Measurements from ENCODE around the gene MYO9B. TPM values are rescaled to one million over a fixed set of nuclear protein-coding genes. Genes with fewer than 3 reads are reported as not detected.

Gene MYO9B, protein sequence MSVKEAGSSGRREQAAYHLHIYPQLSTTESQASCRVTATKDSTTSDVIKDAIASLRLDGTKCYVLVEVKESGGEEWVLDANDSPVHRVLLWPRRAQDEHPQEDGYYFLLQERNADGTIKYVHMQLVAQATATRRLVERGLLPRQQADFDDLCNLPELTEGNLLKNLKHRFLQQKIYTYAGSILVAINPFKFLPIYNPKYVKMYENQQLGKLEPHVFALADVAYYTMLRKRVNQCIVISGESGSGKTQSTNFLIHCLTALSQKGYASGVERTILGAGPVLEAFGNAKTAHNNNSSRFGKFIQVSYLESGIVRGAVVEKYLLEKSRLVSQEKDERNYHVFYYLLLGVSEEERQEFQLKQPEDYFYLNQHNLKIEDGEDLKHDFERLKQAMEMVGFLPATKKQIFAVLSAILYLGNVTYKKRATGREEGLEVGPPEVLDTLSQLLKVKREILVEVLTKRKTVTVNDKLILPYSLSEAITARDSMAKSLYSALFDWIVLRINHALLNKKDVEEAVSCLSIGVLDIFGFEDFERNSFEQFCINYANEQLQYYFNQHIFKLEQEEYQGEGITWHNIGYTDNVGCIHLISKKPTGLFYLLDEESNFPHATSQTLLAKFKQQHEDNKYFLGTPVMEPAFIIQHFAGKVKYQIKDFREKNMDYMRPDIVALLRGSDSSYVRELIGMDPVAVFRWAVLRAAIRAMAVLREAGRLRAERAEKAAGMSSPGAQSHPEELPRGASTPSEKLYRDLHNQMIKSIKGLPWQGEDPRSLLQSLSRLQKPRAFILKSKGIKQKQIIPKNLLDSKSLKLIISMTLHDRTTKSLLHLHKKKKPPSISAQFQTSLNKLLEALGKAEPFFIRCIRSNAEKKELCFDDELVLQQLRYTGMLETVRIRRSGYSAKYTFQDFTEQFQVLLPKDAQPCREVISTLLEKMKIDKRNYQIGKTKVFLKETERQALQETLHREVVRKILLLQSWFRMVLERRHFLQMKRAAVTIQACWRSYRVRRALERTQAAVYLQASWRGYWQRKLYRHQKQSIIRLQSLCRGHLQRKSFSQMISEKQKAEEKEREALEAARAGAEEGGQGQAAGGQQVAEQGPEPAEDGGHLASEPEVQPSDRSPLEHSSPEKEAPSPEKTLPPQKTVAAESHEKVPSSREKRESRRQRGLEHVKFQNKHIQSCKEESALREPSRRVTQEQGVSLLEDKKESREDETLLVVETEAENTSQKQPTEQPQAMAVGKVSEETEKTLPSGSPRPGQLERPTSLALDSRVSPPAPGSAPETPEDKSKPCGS (N-terminal part only)
- total RNA-seq = 100 to 1,000 TPM; 100 to 104 TPM

- H3K4me3 Mint-ChIP-seq = peak within 1 kb of the TSS; percentile 99
- POLR2A ChIA-PET = interaction anchor here (0.9 to 1.6 kb wide), 5 partner anchors 51 to 184 kb away, joined by 4 to 7 read pairs (median 4); partner anchors contain the start of genes OCEL1 and USE1
These were observed at the start of gene MYO9B, which contains the start of gene HAUS8 for GRCh38 chr19:17075035-17075863. Gene MYO9B (plus strand): TSS chr19:17075777. CDS start chr19:17101718, 25,941 bp downstream. Gene HAUS8 (minus strand): TSS chr19:17075452. CDS start chr19:17075422, 30 bp downstream.

GRCh38 chr19:17025991-17026658 is 49.5 kb upstream of the MYO9B start:
- ChIA-PET POLR2A (no interaction called here), CTCF (no interaction called here)
- no peak overlapping the region for H3K27ac Mint-ChIP-seq
- intact Hi-C loops (cut with micrococcal nuclease) = no loop called here
- no peak for DNase-seq
- H3K36me3 Mint-ChIP-seq = peaks cover 9% of the 10 kb centered on the region
- H3K4me1 Mint-ChIP-seq (ENCODE audit: low read depth) = peaks cover 6% of the 10 kb centered on the region
- H3K27me3 Mint-ChIP-seq = peaks cover 42% of the 10 kb centered on the region
- H3K9me3 Mint-ChIP-seq = peaks cover 18% of the 10 kb centered on the region
- peak overlapping the region; percentile 31 for H3K4me3 Mint-ChIP-seq

More at GRCh38 chr19:17075035-17075863, at the start of gene MYO9B, which contains the start of gene HAUS8:
- Mint-ChIP-seq H3K27ac (peak within 1 kb of the TSS; percentile 99), H3K4me1 (ENCODE audit: low read depth) (peaks cover 48% of the 10 kb centered on the region), H3K9me3 (no peaks in the 10 kb centered on the region), H3K27me3 (no peaks in the 10 kb centered on the region), H3K36me3 (peaks cover 30% of the 10 kb centered on the region)
- CTCF ChIA-PET = interaction anchor here (1.1 to 2.0 kb wide), 2 partner anchors 109 to 160 kb away, joined by 5 to 7 read pairs; no protein-coding TSS in a partner anchor
- DNase-seq = peak; percentile 100
- intact Hi-C loops (cut with micrococcal nuclease) = loop anchor here (1.0 to 2.0 kb wide), 4 partner anchors 50 to 160 kb away; partner anchors contain the start of genes OCEL1 and USE1

DNA sequence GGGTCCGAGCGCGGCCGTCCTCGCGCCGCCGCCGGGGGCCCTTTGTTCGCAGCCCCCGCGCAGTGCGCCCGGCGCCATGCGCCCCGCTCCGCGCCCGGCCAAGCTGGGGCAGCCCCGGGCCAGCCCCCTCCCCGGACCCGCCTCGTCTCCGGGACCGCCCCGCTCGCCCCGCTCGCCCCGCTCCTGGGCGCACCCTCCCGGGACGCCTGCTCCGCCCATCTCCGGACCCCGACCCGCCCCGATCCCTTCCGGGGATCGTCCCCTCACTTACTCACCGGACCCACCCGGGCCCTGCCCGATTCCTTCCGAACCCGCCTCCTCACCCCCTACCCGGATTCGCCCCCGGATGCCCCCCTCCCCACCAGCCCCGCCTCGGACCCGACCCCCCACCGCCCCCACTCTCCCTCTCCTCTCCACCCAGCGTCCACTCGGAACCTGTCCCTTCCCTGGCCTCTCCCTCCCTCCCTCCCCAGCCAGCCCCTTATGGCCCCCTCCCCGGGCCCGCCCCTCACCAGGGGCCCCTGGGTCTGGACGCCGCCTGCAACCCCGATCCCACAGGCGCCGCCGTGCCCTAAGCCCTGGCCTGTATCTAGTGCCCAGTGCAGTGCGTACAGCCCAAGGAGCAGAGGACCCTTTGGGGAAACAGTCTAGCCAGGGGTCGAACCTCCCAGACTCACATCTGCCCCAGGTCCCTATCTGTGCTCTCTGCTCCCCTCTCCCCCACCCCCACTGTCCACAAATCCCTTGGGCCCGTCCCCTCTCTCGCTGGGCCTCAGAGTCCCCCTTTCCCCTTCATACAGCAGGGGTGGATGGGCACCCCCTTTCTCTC is 48.7 kb upstream of the MYO9B start, which contains the start of gene CPAMD8:
CPAMD8 (minus strand) TSS at position 105 of the 829 bp plus-strand sequence. CDS start 168 bp downstream, outside the sequence.
- DNase-seq = no peak
- H3K4me3 Mint-ChIP-seq = peak within 1 kb of the TSS; percentile 31
- no peak within 1 kb of the TSS for H3K27ac Mint-ChIP-seq
- peaks cover 6% of the 10 kb centered on the region for H3K4me1 Mint-ChIP-seq (ENCODE audit: low read depth)
- peaks cover 18% of the 10 kb centered on the region for H3K9me3 Mint-ChIP-seq
- H3K36me3 Mint-ChIP-seq = peaks cover 9% of the 10 kb centered on the region
- intact Hi-C loops (cut with micrococcal nuclease) = no loop called here
- peaks cover 42% of the 10 kb centered on the region for H3K27me3 Mint-ChIP-seq
- POLR2A ChIA-PET = no interaction called here
- CTCF ChIA-PET = no interaction called here

- Mint-ChIP-seq H3K9me3 (peaks cover 18% of the 10 kb centered on the region), H3K4me1 (ENCODE audit: low read depth) (peaks cover 6% of the 10 kb centered on the region), H3K36me3 (peaks cover 9% of the 10 kb centered on the region), H3K27me3 (peaks cover 42% of the 10 kb centered on the region), H3K4me3 (no peak overlapping the region), H3K27ac (no peak overlapping the region)
- DNase-seq = no peak
- CTCF ChIA-PET = no interaction called here
- intact Hi-C loops (cut with micrococcal nuclease) = no loop called here
- POLR2A ChIA-PET = no interaction called here
These were observed 48.0 kb upstream of the MYO9B start for GRCh38 chr19:17027535-17027975.

- intact Hi-C loops (cut with micrococcal nuclease) = no loop called here
- Mint-ChIP-seq H3K9me3 (no peaks in the 10 kb centered on the region), H3K4me1 (ENCODE audit: low read depth) (no peaks in the 10 kb centered on the region), H3K27me3 (peaks cover 21% of the 10 kb centered on the region), H3K4me3 (no peak overlapping the region), H3K27ac (no peak overlapping the region), H3K36me3 (no peaks in the 10 kb centered on the region)
- ChIA-PET POLR2A (no interaction called here), CTCF (no interaction called here)
- DNase-seq = no peak
These were observed 43.8 kb upstream of the MYO9B start for GRCh38 chr19:17031741-17032140.

DNA sequence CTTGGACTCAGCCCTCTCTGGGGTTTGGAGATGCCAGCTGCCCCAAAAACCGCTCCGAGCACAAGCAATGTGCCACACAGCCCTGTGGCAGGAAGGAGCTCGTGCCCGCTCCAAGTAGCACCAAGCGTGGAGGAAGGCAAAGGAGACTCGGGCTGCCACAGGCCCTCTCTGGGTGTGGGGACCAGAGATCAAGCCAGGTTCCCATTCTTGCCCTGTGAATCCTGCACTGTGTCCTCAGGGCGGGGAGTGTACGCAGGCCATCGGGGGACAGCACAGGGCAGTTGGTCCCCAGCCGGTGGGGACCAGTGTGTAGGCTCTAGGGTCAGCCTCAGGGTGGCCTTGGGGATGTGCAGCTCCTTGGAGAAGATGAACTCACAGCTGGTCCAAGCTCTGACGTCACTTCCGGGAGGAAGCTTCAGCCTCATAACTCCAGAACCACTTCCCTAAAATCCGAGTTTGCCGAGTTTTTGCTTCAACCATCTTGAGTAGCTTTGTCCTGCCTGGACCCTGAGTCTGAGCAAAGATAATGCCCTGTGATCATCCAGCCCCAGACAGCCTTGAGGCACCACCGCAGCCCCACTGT is 39.6 kb upstream of the MYO9B start:
- POLR2A ChIA-PET = no interaction called here
- intact Hi-C loops (cut with micrococcal nuclease) = no loop called here
- no peaks in the 10 kb centered on the region for H3K9me3 Mint-ChIP-seq
- H3K4me1 Mint-ChIP-seq (ENCODE audit: low read depth) = no peaks in the 10 kb centered on the region
- peaks cover 6% of the 10 kb centered on the region for H3K27me3 Mint-ChIP-seq
- H3K27ac Mint-ChIP-seq = no peak overlapping the region
- CTCF ChIA-PET = no interaction called here
- DNase-seq = no peak
- H3K4me3 Mint-ChIP-seq = no peak overlapping the region
- no peaks in the 10 kb centered on the region for H3K36me3 Mint-ChIP-seq

- Mint-ChIP-seq H3K27ac (no peak overlapping the region), H3K9me3 (no peaks in the 10 kb centered on the region), H3K4me1 (ENCODE audit: low read depth) (no peaks in the 10 kb centered on the region), H3K27me3 (peaks cover 6% of the 10 kb centered on the region), H3K36me3 (no peaks in the 10 kb centered on the region), H3K4me3 (no peak overlapping the region)
- intact Hi-C loops (cut with micrococcal nuclease) = no loop called here
- DNase-seq = no peak
- ChIA-PET POLR2A (no interaction called here), CTCF (no interaction called here)
These were observed 38.9 kb upstream of the MYO9B start for GRCh38 chr19:17036640-17037039.

DNA sequence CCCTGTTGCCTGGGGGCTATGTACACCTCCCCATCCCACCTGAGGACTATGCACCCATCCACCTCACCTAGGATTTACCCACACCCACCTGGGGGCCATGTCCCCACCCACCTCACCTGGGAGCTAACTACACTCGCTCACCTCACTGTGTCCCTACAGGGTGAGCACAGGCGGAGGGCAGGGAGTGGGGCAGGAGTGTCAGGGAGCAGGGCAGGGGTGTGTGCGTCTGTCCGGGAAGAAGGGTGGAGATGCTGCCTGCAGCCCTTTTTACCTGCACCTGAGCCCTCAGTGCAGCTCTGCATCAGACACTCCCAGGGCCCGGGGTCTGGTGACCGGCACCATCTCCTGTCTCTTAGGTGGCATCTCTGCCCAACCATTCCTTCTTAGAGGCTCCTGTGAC is 38.4 kb upstream of the MYO9B start:
- CTCF ChIA-PET = no interaction called here

DNA sequence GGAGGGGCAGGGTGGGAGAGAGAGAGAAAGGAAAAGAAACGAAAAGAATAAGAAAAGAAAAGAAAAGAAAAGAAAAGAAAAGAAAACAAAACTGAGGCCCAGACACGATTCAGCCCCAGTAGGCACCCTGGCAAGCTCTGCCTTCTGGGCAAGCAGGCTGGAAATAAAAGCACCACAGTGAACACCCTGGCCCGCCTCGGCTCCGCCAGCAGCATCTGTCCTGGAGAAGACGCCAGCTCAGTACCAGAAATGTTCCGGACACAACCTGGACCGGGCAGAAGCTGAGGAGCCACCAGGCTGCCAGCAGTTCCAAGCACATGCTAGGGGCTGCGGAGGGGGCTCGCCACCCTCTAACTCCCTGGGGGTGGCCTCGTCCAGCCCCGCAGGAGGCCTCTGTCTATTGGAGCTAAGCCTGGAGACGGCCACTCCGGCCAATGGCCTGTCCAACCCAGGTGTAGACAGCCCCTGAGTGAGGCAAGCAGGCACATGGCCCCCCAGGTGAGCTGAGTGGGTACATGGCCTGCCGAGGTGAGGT is 37.5 kb upstream of the MYO9B start:
- intact Hi-C loops (cut with micrococcal nuclease) = no loop called here
- DNase-seq = no peak
- H3K27me3 Mint-ChIP-seq = peaks cover 6% of the 10 kb centered on the region
- H3K9me3 Mint-ChIP-seq = no peaks in the 10 kb centered on the region
- H3K27ac Mint-ChIP-seq = no peak overlapping the region
- POLR2A ChIA-PET = no interaction called here
- H3K4me3 Mint-ChIP-seq = no peak overlapping the region
- CTCF ChIA-PET = no interaction called here
- no peaks in the 10 kb centered on the region for H3K4me1 Mint-ChIP-seq (ENCODE audit: low read depth)
- H3K36me3 Mint-ChIP-seq = no peaks in the 10 kb centered on the region

More for the DNA sequence above, 38.4 kb upstream of the MYO9B start:
- no peaks in the 10 kb centered on the region for H3K9me3 Mint-ChIP-seq
- H3K27ac Mint-ChIP-seq = no peak overlapping the region
- POLR2A ChIA-PET = no interaction called here
- no peak overlapping the region for H3K4me3 Mint-ChIP-seq
- intact Hi-C loops (cut with micrococcal nuclease) = no loop called here
- no peak for DNase-seq
- H3K4me1 Mint-ChIP-seq (ENCODE audit: low read depth) = no peaks in the 10 kb centered on the region
- peaks cover 6% of the 10 kb centered on the region for H3K27me3 Mint-ChIP-seq
- no peaks in the 10 kb centered on the region for H3K36me3 Mint-ChIP-seq

GRCh38 chr19:17041976-17042375 is 33.6 kb upstream of the MYO9B start:
- Mint-ChIP-seq H3K27ac (no peak overlapping the region), H3K4me3 (no peak overlapping the region), H3K9me3 (no peaks in the 10 kb centered on the region), H3K4me1 (ENCODE audit: low read depth) (no peaks in the 10 kb centered on the region), H3K36me3 (no peaks in the 10 kb centered on the region), H3K27me3 (peaks cover 4% of the 10 kb centered on the region)
- CTCF ChIA-PET = no interaction called here
- DNase-seq = no peak
- POLR2A ChIA-PET = no interaction called here
- intact Hi-C loops (cut with micrococcal nuclease) = no loop called here
